ENCODE results near the gene GNAQ.
A peak's percentile ranks its signal among the peaks of the same experiment; 100 is the strongest.

Gene GNAQ

DNA sequence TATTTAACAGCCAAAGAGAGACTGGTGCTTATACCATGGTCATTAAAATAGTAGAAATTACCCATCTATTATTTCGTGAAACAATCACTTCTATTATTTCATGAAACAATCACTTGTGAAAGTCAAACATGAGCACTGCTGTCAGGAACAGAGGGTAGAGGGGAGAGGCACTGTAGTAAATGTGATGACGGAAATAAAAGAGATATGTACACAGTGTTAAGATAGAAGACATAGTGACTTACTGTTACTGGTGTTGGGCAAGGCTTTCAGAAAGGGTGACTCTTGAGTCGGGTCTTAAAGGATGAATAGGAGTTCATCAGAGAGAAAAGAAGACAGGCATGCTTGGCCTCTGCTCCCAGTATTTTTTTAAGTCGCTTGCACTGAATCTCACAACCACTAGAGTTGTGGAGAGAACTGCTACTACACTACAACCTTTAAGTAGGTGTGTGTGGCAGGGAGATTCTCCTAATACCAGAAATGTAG lies 220.9 kb downstream of the GNAQ start:
- no peak for DNase-seq (ENCODE audit: low read depth)

DNA sequence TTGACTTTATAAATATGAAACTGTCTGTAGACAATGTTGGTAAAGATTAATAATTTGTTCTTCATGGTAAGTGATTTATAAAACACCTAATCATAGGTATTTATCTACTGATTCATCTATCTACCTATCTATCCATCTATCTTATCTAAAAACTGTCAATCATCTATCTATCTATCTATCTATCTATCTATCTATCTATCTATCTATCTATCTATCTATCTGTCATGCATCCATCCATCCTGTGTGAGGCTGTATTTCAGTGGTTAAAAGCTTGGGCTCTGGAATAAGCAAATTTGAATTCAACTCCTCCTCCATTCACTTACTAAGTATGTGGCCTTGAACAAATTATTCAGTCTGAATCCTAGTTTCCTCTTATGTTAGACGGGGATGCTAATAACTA lies 221.6 kb downstream of the GNAQ start:
- DNase-seq (ENCODE audit: low read depth) = no peak

DNA sequence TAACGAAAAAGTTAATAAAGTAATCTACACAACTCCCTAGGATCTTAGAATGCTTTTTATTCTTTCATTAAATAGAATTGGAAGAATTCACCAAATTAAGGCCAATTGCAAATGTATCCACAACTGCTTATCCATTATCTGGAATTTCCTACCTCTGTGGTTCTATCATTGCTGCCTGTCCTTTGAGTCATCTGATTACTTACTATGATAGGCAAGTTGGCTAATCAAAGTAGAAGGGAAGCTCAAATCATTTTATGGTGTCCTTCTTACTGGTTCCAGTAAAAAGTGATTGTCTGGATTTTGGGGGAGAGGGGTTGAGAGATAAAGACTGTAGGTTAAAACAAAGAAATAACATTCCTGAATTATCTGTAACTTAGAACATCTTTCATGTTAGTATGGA lies 222.1 kb downstream of the GNAQ start:
- no peak for DNase-seq (ENCODE audit: low read depth)

DNA sequence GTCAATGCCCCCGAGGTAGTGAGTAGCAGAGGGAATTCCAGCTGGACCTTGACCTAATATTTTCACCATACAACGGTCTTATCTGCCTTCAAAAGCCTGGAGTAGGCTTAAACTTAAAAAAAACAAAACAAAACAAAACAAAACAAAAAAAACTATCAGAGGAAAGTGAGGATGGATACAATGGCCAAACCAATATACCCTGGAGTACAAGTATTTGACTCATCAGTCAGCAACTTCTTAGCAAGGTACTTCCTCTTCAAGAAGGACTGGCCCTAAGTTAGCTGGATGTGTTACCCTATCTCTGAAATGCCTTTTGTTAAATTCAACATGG lies 222.9 kb downstream of the GNAQ start:
- no peak for DNase-seq (ENCODE audit: low read depth)

DNA sequence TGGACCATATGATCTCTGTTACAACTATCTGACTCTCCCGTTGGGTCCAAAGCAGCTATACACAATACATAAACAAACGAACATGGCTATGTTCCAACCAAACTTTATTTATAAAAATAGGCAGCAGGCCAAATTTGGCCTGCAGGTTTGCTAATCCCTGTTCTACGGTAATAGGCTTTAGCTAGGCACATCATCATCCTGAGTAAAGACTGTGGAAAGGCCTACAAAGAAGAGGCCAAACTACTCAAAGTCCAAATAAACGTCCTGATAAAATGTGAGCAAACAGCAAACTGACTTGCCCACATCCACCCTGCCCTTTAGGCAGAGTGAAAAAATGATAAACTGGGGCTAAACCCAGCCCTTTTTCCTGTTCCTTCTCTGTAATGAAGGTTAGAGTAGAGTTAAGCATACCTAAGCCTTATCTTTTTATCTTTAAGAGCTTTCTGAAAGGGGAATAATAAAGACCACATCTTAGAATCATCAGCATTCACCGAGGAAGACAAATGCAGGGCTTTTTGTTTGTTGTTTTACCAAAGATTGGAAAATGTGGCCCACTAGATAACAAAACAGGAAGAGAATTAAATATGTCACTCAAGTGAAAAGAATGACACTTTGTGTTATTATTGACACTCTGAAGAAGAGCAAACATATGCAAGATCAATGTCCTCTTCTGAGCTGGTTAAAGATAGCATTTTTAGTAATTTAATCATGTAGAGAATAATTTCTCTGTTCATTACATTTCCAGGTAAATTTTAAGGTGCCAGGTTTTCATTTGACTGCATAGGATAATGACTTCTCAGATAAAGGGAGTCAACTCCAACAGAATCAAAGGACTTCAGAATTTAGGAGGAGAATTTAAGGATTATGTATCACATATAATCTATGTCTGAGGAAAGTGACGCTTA lies 223.5 kb downstream of the GNAQ start:
- no peak for DNase-seq (ENCODE audit: low read depth)

DNA sequence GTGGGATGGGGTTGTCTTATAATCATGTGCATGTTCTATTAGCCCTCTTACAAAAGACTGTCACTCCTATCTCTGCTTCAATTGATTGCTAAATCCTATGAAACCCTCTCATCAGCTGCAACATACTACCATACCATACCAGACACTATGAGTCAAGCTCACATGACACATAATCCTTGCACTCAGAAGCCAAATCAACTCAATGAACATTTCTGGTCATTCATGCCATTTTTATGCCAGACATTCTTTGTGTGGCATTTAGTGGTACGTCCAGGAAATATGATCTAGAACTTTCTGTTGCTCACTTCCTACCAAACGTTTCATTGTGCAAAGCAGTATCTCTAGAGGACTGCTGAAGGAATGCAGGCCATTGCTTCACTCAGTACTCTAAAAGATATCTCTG lies 224.3 kb downstream of the GNAQ start:
- DNase-seq (ENCODE audit: low read depth) = peak; percentile 97

DNA sequence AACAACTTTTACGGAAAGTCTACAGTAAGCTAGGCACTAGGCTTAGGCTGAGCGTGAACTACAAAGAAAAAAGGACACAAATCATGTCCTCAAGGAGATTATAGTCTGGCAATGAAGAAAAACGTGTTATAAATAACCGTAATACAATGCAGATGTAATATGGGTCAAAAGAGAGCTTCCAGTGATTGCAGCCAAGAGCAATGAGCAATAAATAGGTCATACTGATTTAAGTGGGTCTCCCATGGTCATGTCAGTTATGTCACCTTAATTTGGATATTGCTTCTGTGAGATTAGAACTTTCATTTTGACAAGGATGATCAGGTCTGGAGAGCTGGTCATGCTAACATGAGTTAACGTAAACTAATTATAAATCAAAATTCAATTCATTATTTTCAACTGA lies 224.9 kb downstream of the GNAQ start:
- no peak for DNase-seq (ENCODE audit: low read depth)

DNA sequence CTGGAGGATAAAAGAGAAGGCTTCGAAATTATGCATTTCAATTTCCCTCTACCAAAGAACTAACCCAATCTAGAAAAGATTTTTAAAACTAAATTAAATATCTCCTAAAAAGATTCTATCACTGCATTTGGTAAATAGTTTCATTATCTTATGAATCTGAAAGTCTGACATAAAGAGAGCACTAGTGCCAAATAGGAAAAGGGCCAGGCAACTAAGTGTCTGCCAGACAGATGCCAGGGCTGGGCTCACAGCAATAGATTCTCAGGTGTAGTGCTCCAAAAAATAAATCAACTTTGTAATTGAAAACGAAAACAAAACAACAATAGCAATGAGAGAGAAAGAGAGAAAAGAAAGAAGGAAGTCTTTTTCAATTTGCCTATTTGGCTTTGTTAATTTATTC lies 225.8 kb downstream of the GNAQ start:
- DNase-seq (ENCODE audit: low read depth) = no peak

DNA sequence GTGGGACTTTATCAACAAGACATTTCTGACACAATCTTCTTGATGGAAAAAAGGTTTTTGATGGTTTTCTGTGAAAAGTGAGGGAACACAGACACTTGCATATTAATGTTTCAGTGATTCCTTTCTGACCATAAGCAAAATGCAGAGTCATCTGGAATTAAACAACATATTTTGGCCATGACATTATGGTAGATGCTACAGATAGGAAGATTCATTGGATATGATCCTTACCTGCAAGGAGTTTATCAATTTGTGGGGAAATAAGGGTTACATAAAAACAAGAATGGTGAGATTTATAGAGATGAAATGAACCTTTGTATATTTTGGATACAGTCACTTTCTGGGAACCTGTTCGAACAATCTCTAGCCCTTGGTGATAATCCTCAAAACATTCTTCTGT lies 228.2 kb downstream of the GNAQ start:
- DNase-seq (ENCODE audit: low read depth) = no peak

DNA sequence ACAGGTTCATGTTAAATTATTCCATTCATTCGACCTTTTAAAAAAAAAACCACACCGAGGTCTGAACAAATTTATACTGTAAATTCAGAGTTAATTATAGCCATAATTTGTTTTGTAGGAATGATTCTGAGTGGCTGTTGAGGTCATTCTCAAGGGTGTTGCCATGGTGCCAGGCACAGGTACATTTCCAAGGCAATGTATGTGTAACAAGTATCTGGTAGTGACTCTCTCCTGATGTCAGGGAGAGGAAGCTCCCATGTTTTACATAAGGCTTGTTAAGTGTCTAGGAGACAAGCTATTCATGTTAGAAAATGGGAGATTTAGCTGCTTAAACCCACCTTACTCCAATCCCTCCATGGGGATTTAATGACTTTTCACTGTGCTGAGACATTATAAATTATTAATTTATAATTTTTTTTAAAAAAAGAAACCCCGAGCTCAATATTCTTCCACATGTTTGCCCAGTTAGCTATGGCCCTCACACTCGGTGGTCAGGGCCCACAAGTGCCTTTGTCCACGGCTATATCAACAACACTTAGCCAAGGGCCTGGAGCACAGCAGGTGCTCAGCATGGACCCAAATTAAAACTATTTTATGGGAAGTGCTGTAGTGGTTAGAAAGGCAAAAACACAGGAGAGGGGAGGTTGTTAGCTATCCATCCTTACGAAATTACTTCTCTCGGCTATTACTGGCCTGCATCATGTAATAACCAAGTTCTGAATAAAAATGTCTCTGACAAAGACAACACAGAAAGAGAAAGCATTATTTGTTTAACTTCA lies 228.9 kb downstream of the GNAQ start:
- no peak for DNase-seq (ENCODE audit: low read depth)

DNA sequence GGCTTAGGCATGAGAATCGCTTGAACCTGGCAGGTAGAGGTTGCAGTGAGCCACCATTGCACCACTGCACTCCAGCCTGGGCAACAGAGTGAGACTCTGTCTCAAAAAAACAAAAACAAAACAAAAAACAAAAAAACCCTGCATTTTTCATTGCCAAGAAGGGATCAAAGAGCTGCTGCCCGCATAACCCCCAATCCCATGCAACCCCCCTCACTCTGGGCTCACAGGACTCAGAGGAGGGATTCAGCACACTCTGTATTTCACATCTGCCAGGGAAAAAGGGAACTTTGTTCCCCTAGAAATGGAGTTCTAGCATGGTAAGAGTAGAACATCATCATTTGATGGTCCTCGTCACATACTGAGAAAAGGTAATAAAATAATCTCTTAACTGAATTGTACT lies 229.5 kb downstream of the GNAQ start:
- DNase-seq (ENCODE audit: low read depth) = no peak

DNA sequence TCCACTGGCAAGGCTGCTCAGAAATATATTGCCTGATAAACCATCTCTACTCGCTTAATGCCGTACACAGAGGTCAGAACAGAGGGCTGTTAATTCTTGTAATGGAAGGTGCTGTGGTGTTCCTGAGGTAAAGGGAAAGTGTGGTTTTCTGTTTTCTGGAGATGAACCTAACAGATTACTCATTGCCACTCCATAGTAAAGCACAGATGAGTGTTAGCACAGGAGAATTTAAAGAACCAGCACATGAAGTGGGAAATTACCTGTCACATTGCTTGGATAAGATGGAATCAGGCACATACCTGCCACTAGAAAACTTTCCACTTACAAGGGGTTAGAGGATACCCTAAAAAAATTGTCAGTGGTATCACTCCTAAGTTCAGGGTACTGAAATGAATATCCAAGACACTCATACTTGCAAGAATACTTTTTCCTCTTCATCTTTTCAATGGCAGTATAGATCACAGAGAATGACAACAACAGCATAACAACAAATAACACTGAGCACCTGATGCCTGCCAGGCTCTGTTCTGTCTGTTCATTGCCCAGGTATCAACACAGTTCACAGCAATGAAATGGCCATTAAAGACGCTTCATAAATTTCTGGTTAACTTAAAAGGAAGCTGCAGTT lies 230.6 kb downstream of the GNAQ start:
- DNase-seq (ENCODE audit: low read depth) = no peak

DNA sequence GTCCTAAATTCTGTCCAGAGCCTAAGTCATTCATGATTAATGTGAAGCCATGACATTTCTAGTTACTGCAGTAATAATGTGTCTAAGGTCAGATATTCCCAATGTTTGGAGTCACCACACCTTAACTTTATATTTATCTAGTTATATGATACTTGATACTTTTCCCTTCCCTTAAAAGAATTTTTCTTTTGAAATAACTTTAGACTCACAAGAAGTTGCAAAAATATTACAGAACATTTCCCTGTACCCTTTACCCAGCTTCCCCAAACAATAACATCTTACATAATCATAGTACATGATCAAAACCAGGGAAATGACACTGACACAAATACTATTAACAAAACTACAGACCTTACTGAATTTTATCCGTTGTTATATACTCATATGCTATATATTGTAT lies 233.5 kb downstream of the GNAQ start:
- DNase-seq (ENCODE audit: low read depth) = no peak

DNA sequence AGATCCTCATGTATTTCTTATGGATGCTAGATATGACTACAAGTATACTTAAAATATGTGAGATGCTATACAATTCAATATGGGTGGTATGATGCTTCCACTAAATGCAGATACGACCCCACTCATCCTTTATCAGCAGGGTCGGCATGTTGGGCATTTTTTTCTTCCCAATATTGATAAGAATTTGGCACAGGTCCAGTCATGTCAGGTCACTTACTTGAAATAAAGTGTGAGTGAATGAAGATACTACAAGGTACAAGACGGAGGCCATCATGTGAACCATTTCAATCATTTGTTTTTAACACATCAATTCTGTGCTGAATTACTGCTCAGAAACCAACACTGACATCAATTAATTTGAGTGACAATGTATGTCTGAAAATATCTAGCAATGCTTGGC lies 236.6 kb downstream of the GNAQ start:
- DNase-seq (ENCODE audit: low read depth) = no peak

DNA sequence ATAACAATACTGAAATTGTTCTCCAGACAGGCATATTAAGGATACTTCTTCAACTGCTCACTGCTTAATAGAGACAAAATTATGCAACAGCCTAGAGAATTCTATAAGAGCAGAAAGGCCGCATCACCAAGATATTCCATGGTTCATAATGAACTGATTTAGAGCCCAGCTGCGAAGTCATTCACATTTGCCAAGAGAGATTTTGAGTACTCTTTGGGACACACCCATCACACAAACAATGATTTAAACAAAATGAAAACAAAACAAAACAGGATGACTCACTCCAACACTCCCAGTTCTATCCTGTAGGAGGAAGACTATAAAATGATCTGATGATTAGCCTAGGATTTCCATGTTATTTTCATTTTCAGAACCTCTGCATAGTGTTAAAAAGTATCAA lies 237.8 kb downstream of the GNAQ start:
- DNase-seq (ENCODE audit: low read depth) = peak; percentile 27

DNA sequence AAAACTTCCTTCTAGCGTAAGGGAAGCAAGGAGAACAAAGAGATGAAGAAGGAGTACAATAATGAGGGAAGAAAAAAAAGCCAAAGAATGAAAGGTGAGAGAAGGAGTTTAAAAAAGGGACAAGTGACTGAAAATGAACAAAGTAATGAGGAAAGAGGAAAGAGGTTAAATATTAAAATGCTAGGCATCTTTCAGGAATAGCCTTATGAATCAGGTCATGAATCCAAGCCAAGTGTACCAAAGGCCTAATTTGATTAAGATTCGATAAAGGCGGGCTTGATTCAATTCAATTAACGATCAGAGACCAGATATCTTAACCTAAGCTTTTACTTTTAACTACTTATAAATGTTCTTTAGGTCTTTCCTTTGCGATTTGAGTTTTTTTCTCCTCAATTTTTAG lies 241.7 kb downstream of the GNAQ start:
- no peak for DNase-seq (ENCODE audit: low read depth)

DNA sequence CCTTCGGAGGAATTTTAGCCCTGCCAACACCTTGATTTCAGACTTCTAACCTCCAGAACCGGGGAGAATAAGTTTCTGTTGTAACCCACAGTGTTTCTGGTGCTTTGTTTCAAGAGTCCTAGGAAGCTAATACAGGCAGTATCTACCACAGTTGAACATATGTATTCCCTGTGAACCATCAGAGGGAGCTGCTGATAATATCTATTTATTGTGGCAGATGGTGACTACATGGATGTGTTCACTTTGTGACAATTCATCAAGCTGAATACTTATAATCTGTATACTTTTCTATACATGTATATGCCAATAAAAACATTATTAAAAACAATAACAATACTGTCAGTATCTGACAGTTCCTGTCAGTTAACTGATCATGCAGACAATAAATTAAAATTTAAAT lies 246.3 kb downstream of the GNAQ start:
- no peak for DNase-seq (ENCODE audit: low read depth)

DNA sequence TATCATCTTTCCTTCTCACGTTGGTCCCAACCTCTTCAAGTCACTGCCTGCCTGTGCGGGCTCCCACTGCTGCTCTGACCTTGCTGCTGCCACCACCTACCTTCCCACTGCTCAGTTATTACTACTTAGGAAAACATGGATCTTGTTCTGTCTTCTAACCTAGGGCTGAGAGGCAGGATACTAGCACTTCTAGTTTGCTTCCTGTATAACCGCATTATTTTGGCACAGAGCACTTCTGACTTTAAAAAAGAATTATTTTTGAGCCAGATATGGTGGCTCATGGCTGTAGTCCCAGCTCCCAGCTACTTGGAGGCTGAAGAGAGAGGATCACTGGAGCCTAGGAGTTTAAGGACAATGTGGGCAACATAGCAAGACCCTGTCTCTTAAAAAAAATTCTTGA lies 248.1 kb downstream of the GNAQ start:
- no peak for DNase-seq (ENCODE audit: low read depth)

DNA sequence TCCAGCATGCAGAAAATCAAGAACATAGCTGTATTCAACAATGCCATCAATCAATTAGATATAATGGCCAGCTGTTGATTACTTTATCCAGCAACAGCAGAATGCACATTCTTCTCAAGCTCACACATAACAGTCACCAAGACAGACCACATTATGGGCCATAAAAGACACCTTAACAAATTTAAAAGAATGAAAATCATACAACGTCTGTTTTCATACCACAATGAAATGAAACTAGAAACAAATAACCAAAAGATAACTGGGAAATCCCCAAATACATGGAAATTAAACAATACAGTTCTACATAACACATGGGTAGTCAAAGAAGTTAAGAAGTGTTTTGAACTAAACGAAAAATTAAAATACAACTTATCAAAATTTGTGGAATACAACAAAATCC lies 252.6 kb downstream of the GNAQ start:
- DNase-seq (ENCODE audit: low read depth) = no peak

DNA sequence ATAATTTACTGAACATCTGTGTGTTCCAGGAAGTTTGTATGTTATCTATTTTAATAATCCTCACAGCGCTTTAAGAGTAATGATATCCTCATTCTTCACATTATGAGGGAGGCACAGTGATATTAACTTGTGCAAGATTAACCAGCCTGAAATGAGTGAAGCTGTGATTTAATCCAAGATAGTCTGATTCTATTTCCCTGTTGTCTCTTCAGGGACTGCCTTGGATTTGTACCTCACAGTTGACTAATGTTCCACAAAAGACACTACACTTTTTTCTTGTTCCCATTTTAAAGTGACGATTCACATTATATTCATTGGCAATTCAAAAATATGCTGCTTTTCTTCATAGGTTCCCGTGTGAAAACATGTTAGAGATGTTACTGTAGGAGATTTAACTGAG lies 258.2 kb downstream of the GNAQ start:
- no peak for DNase-seq (ENCODE audit: low read depth)

DNA sequence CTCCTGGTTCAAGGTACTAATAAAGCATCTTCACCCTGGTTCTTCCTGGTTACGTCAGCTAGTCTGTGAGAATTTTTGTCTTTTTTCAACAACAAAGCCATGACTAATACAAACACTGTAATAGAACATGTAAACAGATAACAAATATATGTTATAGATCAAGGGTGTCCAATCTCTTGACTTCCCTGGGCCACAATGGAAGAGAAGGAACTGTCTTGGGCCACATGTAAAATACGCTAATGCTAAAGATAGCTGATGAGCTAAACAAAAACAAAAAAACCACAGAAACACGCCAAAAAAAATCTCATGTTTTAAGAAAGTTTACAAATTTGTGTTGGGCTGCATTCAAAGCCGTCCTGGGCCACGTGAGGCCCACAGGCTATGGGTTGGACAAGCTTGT lies 259.0 kb downstream of the GNAQ start:
- DNase-seq (ENCODE audit: low read depth) = no peak

DNA sequence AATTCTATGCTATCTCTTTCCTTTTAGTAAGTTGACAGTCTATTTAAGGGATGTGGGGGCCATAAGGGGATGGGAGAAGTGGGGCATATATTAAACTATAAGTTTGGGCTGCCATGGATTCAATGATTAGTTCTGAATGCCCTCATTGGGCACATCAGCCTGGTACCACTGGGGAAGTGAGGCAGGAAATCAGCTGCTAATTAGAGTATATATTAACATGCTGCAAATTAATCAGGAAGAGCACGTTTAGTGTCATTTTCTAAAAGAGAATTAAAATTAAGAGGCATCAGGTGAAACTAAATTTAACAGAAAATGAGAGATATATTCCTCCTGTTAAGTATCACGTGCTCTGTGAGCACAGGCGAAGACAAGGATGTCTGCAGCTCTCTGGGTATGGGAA lies 260.4 kb downstream of the GNAQ start:
- no peak for DNase-seq (ENCODE audit: low read depth)

DNA sequence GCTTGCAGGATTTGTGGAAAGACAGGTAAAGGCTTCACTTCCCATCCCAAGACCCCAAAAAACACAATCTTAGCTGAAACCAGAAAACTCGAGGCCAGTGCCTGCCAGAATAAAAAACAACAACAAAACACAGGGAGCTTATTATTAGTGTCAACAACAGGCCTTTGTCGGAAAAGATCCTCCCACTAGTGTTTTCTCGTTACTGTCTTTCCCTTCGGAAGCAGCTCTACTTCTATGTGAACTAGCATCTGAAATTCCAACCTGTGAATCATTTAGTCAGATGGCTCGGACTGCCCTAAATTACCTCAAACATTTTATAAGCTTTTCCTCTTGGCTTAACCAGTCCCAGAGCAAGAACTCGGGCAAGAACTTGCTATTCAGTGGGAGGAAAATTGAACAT lies 261.3 kb downstream of the GNAQ start:
- DNase-seq (ENCODE audit: low read depth) = no peak

Data from amniotic epithelial cell (primary cell).